IMR-90 (cell line): ENCODE results near the gene FNIP1. TPM values are rescaled to one million over a fixed set of nuclear protein-coding genes. Genes with fewer than 3 reads are reported as not detected.

Experiments
- ATAC-seq: fragments of 200-7000 bp; cut with Tn5 transposase; 2 replicates; pipeline ENCODE4 v1.9.1; 2020; ENCODE audit warnings: low read depth, mild to moderate bottlenecking, moderate library complexity
- BruUV-seq: library from RNA; stranded (reverse); fragments of 400-500 nt; replicated peaks from 2 replicates; lab custom pipeline; 2021; lab: Mats Ljungman, UMichigan
- CTCF ChIA-PET: fragments of 300-600 bp; formaldehyde crosslinking; extraction: SDS; loops from one replicate; lab custom pipeline; 2021; ENCODE audit warnings: antibody characterized with exemption; lab: Yijun Ruan, JAX
- POLR2A ChIA-PET: fragments of 300-600 bp; sonication (Branson Sonifier 250); formaldehyde crosslinking; loops from one replicate; lab custom pipeline; 2022; ENCODE audit warnings: antibody characterized with exemption; ENCODE audit not compliant: unreplicated experiment; lab: Charles Lee
- DNase-seq: peaks from one replicate; pipeline ENCODE4 v3.0.0; 2013
- H2AFZ ChIP-seq: replicated peaks from 2 replicates; pipeline ENCODE3; 2013; ENCODE audit warnings: low read length, mild to moderate bottlenecking; ENCODE audit not compliant: poor library complexity
- H2AK5ac ChIP-seq: 2 replicates; pipeline ENCODE4 v1.6.1; 2013; ENCODE audit warnings: low read depth, low read length, inconsistent platforms
- H2AK9ac ChIP-seq: replicated peaks from 2 replicates; pipeline ENCODE3; 2013; ENCODE audit warnings: mild to moderate bottlenecking, low read depth, low read length, moderate library complexity; ENCODE audit not compliant: poor library complexity
- H2BK120ac ChIP-seq: 2 replicates; pipeline ENCODE4 v1.6.1; 2013; ENCODE audit warnings: low read depth, low read length, inconsistent platforms
- H2BK15ac ChIP-seq: 3 replicates; pipeline ENCODE4 v1.6.1; 2013; ENCODE audit warnings: low read depth, low read length, inconsistent platforms
- H2BK20ac ChIP-seq: 2 replicates; pipeline ENCODE4 v1.6.1; 2013; ENCODE audit warnings: low read depth, mild to moderate bottlenecking, inconsistent platforms, low read length, moderate library complexity
- H2BK5ac ChIP-seq: 2 replicates; pipeline ENCODE4 v1.6.1; 2013; ENCODE audit warnings: mild to moderate bottlenecking, low read depth, low read length, inconsistent platforms; ENCODE audit not compliant: poor library complexity, severe bottlenecking
- H3K14ac ChIP-seq: replicated peaks from 2 replicates; pipeline ENCODE4 v1.6.1; 2013; ENCODE audit warnings: low read depth, low read length, inconsistent platforms
- H3K18ac ChIP-seq: 2 replicates; pipeline ENCODE4 v1.6.1; 2013; ENCODE audit warnings: low read depth, low read length, control low read depth
- H3K23ac ChIP-seq: 2 replicates; pipeline ENCODE4 v1.6.1; 2013; ENCODE audit warnings: low read depth, low read length, inconsistent platforms
- H3K27ac ChIP-seq: 2 replicates; pipeline ENCODE4 v1.5.1; 2013; ENCODE audit warnings: mild to moderate bottlenecking, control low read depth, low read length; ENCODE audit not compliant: insufficient read depth
- H3K27me3 ChIP-seq: 2 replicates; pipeline ENCODE4 v1.6.1; 2013; ENCODE audit warnings: low read length; ENCODE audit not compliant: control insufficient read depth, insufficient read depth
- H3K36me3 ChIP-seq: 2 replicates; pipeline ENCODE4 v1.6.1; 2013; ENCODE audit warnings: low read length, mixed read lengths; ENCODE audit not compliant: control insufficient read depth, insufficient read depth
- H3K4ac ChIP-seq: 2 replicates; pipeline ENCODE4 v1.6.1; 2013; ENCODE audit warnings: low read depth, low read length, inconsistent platforms
- H3K4me1 ChIP-seq: 2 replicates; pipeline ENCODE4 v1.6.1; 2013; ENCODE audit warnings: low read length, mixed read lengths; ENCODE audit not compliant: control insufficient read depth, insufficient read depth
- H3K4me2 ChIP-seq: 2 replicates; pipeline ENCODE4 v1.6.1; 2013; ENCODE audit warnings: low read depth, mild to moderate bottlenecking, control low read depth, low read length, moderate library complexity
- H3K4me3 ChIP-seq: 2 replicates; pipeline ENCODE4 v1.5.1; 2013; ENCODE audit warnings: low read depth, mild to moderate bottlenecking, control low read depth, low read length, moderate library complexity; ENCODE audit not compliant: insufficient read depth
- H3K56ac ChIP-seq: 2 replicates; pipeline ENCODE4 v1.6.1; 2013; ENCODE audit warnings: low read length, inconsistent platforms; ENCODE audit not compliant: insufficient read depth; ENCODE audit errors: extremely low read depth
- H3K79me1 ChIP-seq, 2 experiments: 2 replicates each; pipeline ENCODE4 v1.6.1; 2013; ENCODE audit warnings: low read length in 2 of 2, inconsistent platforms in 1 of 2, low read depth in 1 of 2
- H3K9ac ChIP-seq: 2 replicates; pipeline ENCODE4 v1.6.1; 2013; ENCODE audit warnings: low read depth, low read length, control low read depth
- H3K9me1 ChIP-seq: 2 replicates; pipeline ENCODE4 v1.6.1; 2013; ENCODE audit warnings: low read length, inconsistent platforms; ENCODE audit not compliant: insufficient read depth
- H3K9me3 ChIP-seq: 2 replicates; pipeline ENCODE4 v1.6.1; 2013; ENCODE audit warnings: low read length; ENCODE audit not compliant: control insufficient read depth, insufficient read depth
- H4K20me1 ChIP-seq: 2 replicates; pipeline ENCODE4 v1.6.1; 2013; ENCODE audit warnings: low read length, inconsistent platforms; ENCODE audit not compliant: insufficient read depth
- H4K5ac ChIP-seq: 2 replicates; pipeline ENCODE4 v1.6.1; 2013; ENCODE audit warnings: mild to moderate bottlenecking, low read depth, low read length, control low read depth
- H4K8ac ChIP-seq, 2 experiments: 2 replicates each; pipeline ENCODE4 v1.6.1; 2013; ENCODE audit warnings: low read depth in 2 of 2, low read length in 2 of 2, control low read depth in 1 of 2, inconsistent platforms in 1 of 2
- H4K91ac ChIP-seq: 2 replicates; pipeline ENCODE4 v1.6.1; 2013; ENCODE audit warnings: low read depth, low read length, inconsistent platforms; ENCODE audit not compliant: insufficient read depth
- BHLHE40 ChIP-seq: fragments of 150-350 bp; IDR thresholded peaks from 2 replicates; pipeline ENCODE4 v1.6.1; 2016; ENCODE audit warnings: mild to moderate bottlenecking, low read depth, low read length
- CEBPB ChIP-seq: IDR thresholded peaks from 2 replicates; pipeline ENCODE4 v1.6.1; 2012; ENCODE audit warnings: low read depth, low read length, improper control_type of control experiment
- CHD1 ChIP-seq: IDR thresholded peaks from 2 replicates; pipeline ENCODE4 v1.6.1; 2012; ENCODE audit warnings: low read depth, low read length, improper control_type of control experiment
- FOS ChIP-seq: fragments of 150-350 bp; IDR thresholded peaks from 2 replicates; pipeline ENCODE4 v1.6.1; 2016; ENCODE audit warnings: low read depth, low read length
- MAZ ChIP-seq: IDR thresholded peaks from 2 replicates; pipeline ENCODE4 v1.6.1; 2012; ENCODE audit warnings: low read depth, mild to moderate bottlenecking, low read length, improper control_type of control experiment, moderate library complexity, borderline replicate concordance
- MXI1 ChIP-seq: IDR thresholded peaks from 2 replicates; pipeline ENCODE4 v1.6.1; 2012; ENCODE audit warnings: low read depth, mild to moderate bottlenecking, low read length, moderate library complexity, borderline replicate concordance
- RCOR1 ChIP-seq: IDR thresholded peaks from 2 replicates; pipeline ENCODE4 v1.6.1; 2012; ENCODE audit warnings: mild to moderate bottlenecking, low read length, improper control_type of control experiment; ENCODE audit not compliant: insufficient replicate concordance
- WGBS, 2 experiments: methylation state at CpG; one replicate each; pipeline versions ENCODE4 v1.1.5 to v1.1.7; 2013; ENCODE audit warnings: missing lambda C conversion rate in 2 of 2; ENCODE audit not compliant: insufficient read length in 1 of 2; ENCODE audit errors: extremely low coverage in 2 of 2; 5-methylcytosine and 5-hydroxymethylcytosine counted together
- dilution Hi-C: fragments of 300-500 bp; cut with HindIII; formaldehyde crosslinking; loops from one replicate; pipeline ENCODE4 v1.14.3; 2018; ENCODE audit warnings: low sequenced_read_pairs; ENCODE audit not compliant: unreplicated experiment
- in situ Hi-C: fragments of 300-500 bp; cut with MboI; formaldehyde crosslinking; loops from 3 replicates; pipeline ENCODE4 v1.14.3; 2019; ENCODE audit warnings: low sequenced_read_pairs, inconsistent platforms, mixed read lengths
- intact Hi-C: fragments of 100-400 bp; cut with micrococcal nuclease; formaldehyde crosslinking; loops from 2 replicates; pipeline ENCODE4 v1.10.0; 2022
- polyA plus RNA-seq, 3 experiments: library from polyadenylated mRNA; depleted of rRNA; stranded (reverse); fragments of >200 nt; gene quantifications; 2 replicates each; pipeline ENCODE4 v1.2.3, GENCODE V29; 2012; ENCODE audit warnings: low replicate concordance in 1 of 3
- total RNA-seq: library from RNA; depleted of rRNA; stranded (reverse); fragments of >200 nt; gene quantifications from 2 replicates; pipeline ENCODE4 v1.2.3, GENCODE V29; 2012
- TF ChIP-seq, protein P1 (sequence below): fragments of 150-350 bp; IDR thresholded peaks from 2 replicates; pipeline ENCODE4 v1.6.1; 2017; ENCODE audit warnings: mild to moderate bottlenecking, antibody characterized with exemption, low read length, low read depth

Gene FNIP1
- total and polyA plus RNA-seq, 2 of the 4 experiments (the other 2 are of a cell fraction) = 5.6 to 34.1 TPM

DNA sequence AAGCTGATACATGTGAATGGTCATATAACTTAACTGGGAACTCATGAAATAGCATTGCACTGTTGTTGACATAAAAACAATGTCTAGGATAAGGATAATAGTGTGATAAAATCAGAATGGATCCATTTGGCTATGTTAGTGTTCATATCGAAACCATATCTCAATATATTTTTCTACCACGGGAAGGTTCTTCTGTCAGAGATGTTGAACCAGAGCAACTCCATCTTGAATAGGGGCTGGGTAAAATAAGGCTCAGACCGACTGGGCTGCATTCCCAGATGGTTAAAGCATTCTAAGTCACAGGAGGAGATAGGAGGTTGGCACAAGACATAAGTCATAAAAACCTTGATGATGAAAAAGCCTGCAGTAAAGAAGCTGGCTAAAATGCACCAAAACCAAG, 56.3 kb downstream of the FNIP1 start:
- no peak overlapping the region for H3K56ac ChIP-seq
- H2AK9ac ChIP-seq = no peak overlapping the region
- dilution Hi-C loops = no loop called here
- intact Hi-C loops = no loop called here
- H3K4me2 ChIP-seq = no peak overlapping the region
- WGBS, 2 experiments = no CpG with 5 or more reads among the region's 3 CpGs
- H4K5ac ChIP-seq = no peak overlapping the region
- no peak overlapping the region for H3K27ac ChIP-seq
- H3K27me3 ChIP-seq = no peaks in the 10 kb centered on the region
- H3K4me1 ChIP-seq = no peaks in the 10 kb centered on the region
- H2BK15ac ChIP-seq = no peak overlapping the region
- H2AFZ ChIP-seq = no peak overlapping the region
- H4K8ac ChIP-seq = no peak overlapping the region
- no peak for DNase-seq
- H3K14ac ChIP-seq = no peak overlapping the region
- H3K9me3 ChIP-seq = no peaks in the 10 kb centered on the region
- peaks cover 16% of the 10 kb centered on the region for H3K36me3 ChIP-seq
- H4K20me1 ChIP-seq = peaks cover 11% of the 10 kb centered on the region
- no peak overlapping the region for H4K91ac ChIP-seq
- peaks cover 23 to 53% of the 10 kb centered on the region in 2 experiments for H3K79me1 ChIP-seq
- BruUV-seq = no TSS peak
- TF ChIP-seq CEBPB = no peak
- TF ChIP-seq, protein P1, sequence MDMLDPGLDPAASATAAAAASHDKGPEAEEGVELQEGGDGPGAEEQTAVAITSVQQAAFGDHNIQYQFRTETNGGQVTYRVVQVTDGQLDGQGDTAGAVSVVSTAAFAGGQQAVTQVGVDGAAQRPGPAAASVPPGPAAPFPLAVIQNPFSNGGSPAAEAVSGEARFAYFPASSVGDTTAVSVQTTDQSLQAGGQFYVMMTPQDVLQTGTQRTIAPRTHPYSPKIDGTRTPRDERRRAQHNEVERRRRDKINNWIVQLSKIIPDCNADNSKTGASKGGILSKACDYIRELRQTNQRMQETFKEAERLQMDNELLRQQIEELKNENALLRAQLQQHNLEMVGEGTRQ = no peak
- TF ChIP-seq MXI1 = no peak
- no peak for TF ChIP-seq RCOR1
- no peak for TF ChIP-seq MAZ
- TF ChIP-seq CHD1 = no peak
- no peak for TF ChIP-seq FOS
- TF ChIP-seq BHLHE40 = no peak
- ChIA-PET CTCF (no interaction called here), POLR2A (no interaction called here)
- H3K4ac ChIP-seq = no peak overlapping the region
- no peak overlapping the region for H2AK5ac ChIP-seq
- no peak overlapping the region for H3K18ac ChIP-seq
- H3K4me3 ChIP-seq = no peak overlapping the region
- in situ Hi-C loops = no loop called here
- no peak overlapping the region for H3K23ac ChIP-seq
- H2BK5ac ChIP-seq = no peak overlapping the region
- no peak overlapping the region for H3K9ac ChIP-seq
- no peak overlapping the region for H2BK20ac ChIP-seq
- H2BK120ac ChIP-seq = no peak overlapping the region
- no peak for ATAC-seq
- peaks cover 7% of the 10 kb centered on the region; the same call in 1 of the 2 replicates for H3K9me1 ChIP-seq
